Right cardiac atrium (tissue), 5 donors: Measurements from ENCODE around the gene FBL. TPM values are rescaled to one million over a fixed set of nuclear protein-coding genes. Genes with fewer than 3 reads are reported as not detected.
A peak's percentile ranks its signal among the peaks of the same experiment; 100 is the strongest.

Experiments used
- ATAC-seq, 2 donors: fragments of 200-7000 bp; cut with Tn5 transposase; one replicate each; pipeline versions ENCODE4 v1.8.0 to v1.9.1; 2020; ENCODE audit warnings: moderate library complexity in 2 of 2, mild to moderate bottlenecking in 1 of 2
- DNase-seq, 3 donors: peaks; one replicate each; pipeline ENCODE4 v3.0.0-alpha.2; 2020
- H3K27ac ChIP-seq: one replicate; pipeline ENCODE4 v1.5.1; 2013; ENCODE audit warnings: mild to moderate bottlenecking, low read length, control low read depth, moderate library complexity
- H3K27me3 ChIP-seq: one replicate; pipeline ENCODE4 v1.6.1; 2013; ENCODE audit not compliant: control insufficient read depth, insufficient read depth
- H3K4me1 ChIP-seq: one replicate; pipeline ENCODE4 v1.6.1; 2013; ENCODE audit warnings: low read length; ENCODE audit not compliant: control insufficient read depth, insufficient read depth
- H3K4me3 ChIP-seq: one replicate; pipeline ENCODE4 v1.5.1; 2013; ENCODE audit warnings: low read length, control low read depth
- H3K9me3 ChIP-seq: one replicate; pipeline ENCODE4 v1.6.1; 2013; ENCODE audit warnings: low read length; ENCODE audit not compliant: control insufficient read depth
- WGBS: extraction: QIAGEN DNeasy Blood & Tissue Kit; methylation state at CpG from one replicate; pipeline ENCODE4 v1.1.7; 2013; 5-methylcytosine and 5-hydroxymethylcytosine counted together
- intact Hi-C, 4 donors: fragments of 100-400 bp; cut with DNase I; formaldehyde crosslinking; loops; one replicate each; pipeline versions ENCODE4 v1.11.0 to v1.14.0; 2022 to 2023
- polyA plus RNA-seq: library from polyadenylated mRNA; stranded (reverse); fragments of 200-250 nt; gene quantifications from one replicate; pipeline ENCODE4 v1.2.3, GENCODE V29; 2013
- total RNA-seq, 4 donors: library from RNA; stranded (reverse); fragmentation: NEBNext Ultra II Directional; extraction: Animal tissue kit (Norgen Biotek cat#: 25700); gene quantifications; one replicate each; pipeline ENCODE4 v1.2.1, GENCODE V29; 2021
- donor health status: healthy with polysubstance abuse.
- donor health status: DM: no; HTN: yes; CAD: no.
- donor health status: DM: no; HTN: no; CAD: no.
- donor health status: DM: no; HTN: yes; CAD: no; lungs with severe emphysema.
- donor health status: DM: yes; HTN: yes; CAD: no.

FBL gene
- total and polyA plus RNA-seq, 5 donors: 63.6 to 83.7 (median 79.9) TPM

GRCh38 chr19:39842693-39843435 is 3.3 kb downstream of the FBL start:
- intact Hi-C loops: loop anchor here in 3 of 4 donors (5.0 to 10.0 kb wide), 2 partner anchors 51 to 132 kb away; partner anchors contain the start of gene PSMC4 (in 1 of the 3)
- peaks cover 7% of the 10 kb centered on the region for H3K4me1 ChIP-seq
- no peak overlapping the region for H3K27ac ChIP-seq
- DNase-seq (no peak), ATAC-seq (no peak)
- 81% methylated on average over 7 of the region's 7 CpGs for WGBS
- H3K9me3 ChIP-seq: no peaks in the 10 kb centered on the region
- H3K4me3 ChIP-seq: no peak overlapping the region
- no peaks in the 10 kb centered on the region for H3K27me3 ChIP-seq

- no peaks in the 10 kb centered on the region for H3K27me3 ChIP-seq
- ATAC-seq (no peak), DNase-seq (no peak)
- no peak overlapping the region for H3K4me3 ChIP-seq
- no peak overlapping the region for H3K27ac ChIP-seq
- WGBS: 97% methylated on average over 4 of the region's 4 CpGs
- intact Hi-C loops: loop anchor here in 3 of 4 donors (5.0 to 10.0 kb wide), 2 partner anchors 49 to 134 kb away; partner anchors contain the start of gene PSMC4 (in 1 of the 3)
- no peaks in the 10 kb centered on the region for H3K9me3 ChIP-seq
- H3K4me1 ChIP-seq: peaks cover 7% of the 10 kb centered on the region
These were observed 5.1 kb downstream of the FBL start for GRCh38 chr19:39841041-39841440.

GRCh38 chr19:39840492-39840891 is 5.7 kb downstream of the FBL start:
- Histone ChIP-seq H3K4me3 (no peak overlapping the region), H3K27me3 (no peaks in the 10 kb centered on the region), H3K4me1 (peaks cover 7% of the 10 kb centered on the region), H3K27ac (no peak overlapping the region), H3K9me3 (no peaks in the 10 kb centered on the region)
- intact Hi-C loops: loop anchor here in 3 of 4 donors (5.0 to 10.0 kb wide), 2 partner anchors 48 to 134 kb away; partner anchors contain the start of gene PSMC4 (in 1 of the 3)
- no peak for ATAC-seq
- no peak for DNase-seq
- WGBS: 89% methylated on average over 17 of the region's 17 CpGs

GRCh38 chr19:39839678-39840327 is 6.4 kb downstream of the FBL start:
- H3K27ac ChIP-seq: no peak overlapping the region
- H3K27me3 ChIP-seq: no peaks in the 10 kb centered on the region
- no peak for ATAC-seq
- WGBS: 72% methylated on average over 13 of the region's 13 CpGs
- peaks cover 6% of the 10 kb centered on the region for H3K4me1 ChIP-seq
- DNase-seq: no peak
- H3K9me3 ChIP-seq: no peaks in the 10 kb centered on the region
- no peak overlapping the region for H3K4me3 ChIP-seq
- intact Hi-C loops: loop anchor here in 3 of 4 donors (5.0 to 10.0 kb wide), 2 partner anchors 48 to 135 kb away; partner anchors contain the start of gene PSMC4 (in 1 of the 3)

- Histone ChIP-seq H3K4me1 (peaks cover 3% of the 10 kb centered on the region), H3K27me3 (no peaks in the 10 kb centered on the region), H3K9me3 (no peaks in the 10 kb centered on the region), H3K4me3 (no peak overlapping the region), H3K27ac (no peak overlapping the region)
- 89% methylated on average over 4 of the region's 4 CpGs for WGBS
- no peak for DNase-seq
- ATAC-seq: no peak
- intact Hi-C loops: no loop called here
These were observed 7.6 kb downstream of the FBL start for GRCh38 chr19:39838569-39838968.

GRCh38 chr19:39837978-39838377 is 8.2 kb downstream of the FBL start:
- intact Hi-C loops: no loop called here
- H3K9me3 ChIP-seq: no peaks in the 10 kb centered on the region
- no peak overlapping the region for H3K4me3 ChIP-seq
- no peak overlapping the region for H3K27ac ChIP-seq
- H3K4me1 ChIP-seq: peaks cover 3% of the 10 kb centered on the region
- WGBS: 98% methylated on average over 3 of the region's 3 CpGs
- H3K27me3 ChIP-seq: no peaks in the 10 kb centered on the region
- ATAC-seq (no peak), DNase-seq (no peak)

GRCh38 chr19:39834287-39834841 is 11.8 kb downstream of the FBL start:
- intact Hi-C loops: no loop called here
- DNase-seq (no peak), ATAC-seq (peak in 1 of 2 donors; percentile 1)
- Histone ChIP-seq H3K27ac (peak overlapping the region; percentile 54), H3K27me3 (no peaks in the 10 kb centered on the region), H3K4me3 (no peak overlapping the region), H3K9me3 (no peaks in the 10 kb centered on the region), H3K4me1 (peaks cover 3% of the 10 kb centered on the region)
- 45% methylated on average over 19 of the region's 19 CpGs for WGBS

GRCh38 chr19:39833464-39834286 is 12.5 kb downstream of the FBL start, which contains the start of gene DYRK1B:
DYRK1B (minus strand) TSS chr19:39834162; CDS start chr19:39831867, 2,295 bp downstream.
- H3K9me3 ChIP-seq: no peaks in the 10 kb centered on the region
- H3K4me1 ChIP-seq: peaks cover 3% of the 10 kb centered on the region
- peak; percentile 96 to 97 for ATAC-seq
- under 1% methylated on average over 58 of the region's 59 CpGs for WGBS
- H3K4me3 ChIP-seq: peak within 1 kb of the TSS; percentile 63
- no peaks in the 10 kb centered on the region for H3K27me3 ChIP-seq
- intact Hi-C loops: no loop called here
- peak; percentile 98 to 99 (median 99) for DNase-seq
- H3K27ac ChIP-seq: peak within 1 kb of the TSS; percentile 54

- peak overlapping the region; percentile 38 for H3K27ac ChIP-seq
- DNase-seq (no peak), ATAC-seq (no peak)
- peaks cover 3% of the 10 kb centered on the region for H3K4me1 ChIP-seq
- under 1% methylated on average over 24 of the region's 24 CpGs for WGBS
- no peaks in the 10 kb centered on the region for H3K9me3 ChIP-seq
- H3K4me3 ChIP-seq: peak overlapping the region; percentile 63
- H3K27me3 ChIP-seq: no peaks in the 10 kb centered on the region
- intact Hi-C loops: no loop called here
These were observed 13.1 kb downstream of the FBL start for GRCh38 chr19:39833160-39833463.

- Histone ChIP-seq H3K4me1 (peaks cover 3% of the 10 kb centered on the region), H3K9me3 (no peaks in the 10 kb centered on the region), H3K4me3 (peak overlapping the region; percentile 63), H3K27ac (peak overlapping the region; percentile 38), H3K27me3 (no peaks in the 10 kb centered on the region)
- ATAC-seq (no peak), DNase-seq (no peak)
- intact Hi-C loops: no loop called here
- WGBS: 67% methylated on average over 5 of the region's 5 CpGs
These were observed 13.7 kb downstream of the FBL start for GRCh38 chr19:39832341-39833083.
